Naive thymus-derived CD8-positive, alpha-beta T cell (primary cell): ENCODE data around the gene OR10A3. TPM values are rescaled to one million over a fixed set of nuclear protein-coding genes. Genes with fewer than 3 reads are reported as not detected.
"Not testable (repeated sequence)": the region's sequence is repeated elsewhere in the genome, so short reads cannot be mapped to it uniquely, and the experiment has no call there.

ENCODE experiments used
- ATAC-seq, 2 donors: fragments of 150-1000 bp; cut with Tn5 transposase in 1 of 2; sonication (Bioruptor Pico), chemical (Tn5 transposase) in 1 of 2; 1 replicate in 1 of 2; 2 replicates in 1 of 2; pipeline ENCODE4 v1.10.0; 2021; ENCODE audit warnings: mild to moderate bottlenecking in 2 of 2, moderate library complexity in 2 of 2
- POLR2A ChIA-PET: fragments of 350-600 bp; sonication (Branson Sonifier 250); formaldehyde crosslinking; loops from one replicate; lab custom pipeline; 2021; ENCODE audit warnings: antibody characterized with exemption; lab: Charles Lee
- DNase-seq, 10 donors: peaks; one replicate each; pipeline versions ENCODE4 v3.0.0 to v3.0.0-alpha.2; 2020 to 2022
- H3K27ac Mint-ChIP-seq, 10 donors: one replicate each; pipeline ENCODE4 v1.8.0; 2020 to 2022; ENCODE audit warnings: mild to moderate bottlenecking in 10 of 10, mixed read lengths in 10 of 10, moderate library complexity in 4 of 10, inconsistent platforms in 1 of 10
- H3K27me3 Mint-ChIP-seq, 5 donors: one replicate each; pipeline ENCODE4 v1.8.0; 2021 to 2022; ENCODE audit warnings: mixed read lengths in 5 of 5
- H3K36me3 Mint-ChIP-seq, 3 donors: one replicate each; pipeline ENCODE4 v1.8.0; 2020 to 2022; ENCODE audit warnings: mixed read lengths in 3 of 3, mild to moderate bottlenecking in 2 of 3, inconsistent platforms in 1 of 3
- H3K4me1 Mint-ChIP-seq, 4 donors: one replicate each; pipeline ENCODE4 v1.8.0; 2021 to 2022; ENCODE audit warnings: mixed read lengths in 4 of 4
- H3K4me3 Mint-ChIP-seq, 10 donors: one replicate each; pipeline ENCODE4 v1.8.0; 2020 to 2022; ENCODE audit warnings: mild to moderate bottlenecking in 10 of 10, mixed read lengths in 10 of 10, moderate library complexity in 6 of 10, inconsistent platforms in 1 of 10
- H3K9me3 Mint-ChIP-seq, 9 donors: one replicate each; pipeline ENCODE4 v1.8.0; 2020 to 2022; ENCODE audit warnings: mixed read lengths in 9 of 9, mild to moderate bottlenecking in 3 of 9, inconsistent platforms in 1 of 9, moderate library complexity in 1 of 9
- polyA plus RNA-seq, 3 donors: library from polyadenylated mRNA; unstranded; fragments of 300-500 nt; fragmentation: Illumina TruSeq; gene quantifications; one replicate each; pipeline ENCODE4 v1.2.3, GENCODE V29; 2021
- total RNA-seq, 8 experiments: library from RNA in 2 of 8; stranded (reverse) in 2 of 8; gene quantifications; one replicate each; pipeline ENCODE4 v1.2.3 and lab custom pipeline; 2021 to 2026

Gene OR10A3
- total RNA-seq (not detected), polyA plus RNA-seq (not detected), total RNA-seq (lab: John Stamatoyannopoulos, UW) (0 to 0.06 (median 0) reads per million in 6 experiments)

- no peaks in the 10 kb centered on the region for H3K4me1 Mint-ChIP-seq
- no peak for DNase-seq
- H3K27ac Mint-ChIP-seq = no peak within 1 kb of the TSS
- H3K27me3 Mint-ChIP-seq = peaks cover 8 to 25% (median 16%) of the 10 kb centered on the region in 5 donors
- no peak for ATAC-seq
- POLR2A ChIA-PET = no interaction called here
- no peak within 1 kb of the TSS for H3K4me3 Mint-ChIP-seq
- H3K36me3 Mint-ChIP-seq = peaks cover 0 to 26% (median 0%) of the 10 kb centered on the region in 3 donors
- H3K9me3 Mint-ChIP-seq = peaks cover 13 to 39% (median 20%) of the 10 kb centered on the region in 9 donors
Measured at GRCh38 chr11:7941608-7942007, at the start of gene OR10A3. Gene OR10A3, minus strand, starts transcription at chr11:7941708. Its CDS starts 2,188 bp downstream, at chr11:7939520.

- POLR2A ChIA-PET = interaction anchor here (0.8 to 1.9 kb wide), 8 partner anchors 9 to 1473 kb away, joined by 3 to 5 read pairs (median 3); partner anchors contain the start of genes RIC3, RPL27A, TRIM66 and ZNF143
- Mint-ChIP-seq H3K4me1 (peaks cover 24 to 59% (median 54%) of the 10 kb centered on the region in 4 donors), H3K4me3 (peak overlapping the region; percentile 87 to 100 (median 96)), H3K27ac (peak overlapping the region; percentile 33 to 98 (median 97)), H3K36me3 (peaks cover 0 to 38% (median 4%) of the 10 kb centered on the region in 3 donors)
- not testable (repeated sequence) for H3K9me3 Mint-ChIP-seq, H3K27me3 Mint-ChIP-seq, DNase-seq
- peak in 1 of 2 donors; percentile 15 for ATAC-seq
Measured at GRCh38 chr11:7987560-7987883, 46.0 kb upstream of the OR10A3 start.

GRCh38 chr11:7986768-7987559, 45.5 kb upstream of the OR10A3 start, which contains the start of gene EIF3F:
Gene EIF3F, plus strand, starts transcription at chr11:7987337. Its CDS starts 16 bp downstream, at chr11:7987353.
- H3K4me3 Mint-ChIP-seq = peak within 1 kb of the TSS; percentile 87 to 100 (median 96)
- peak within 1 kb of the TSS; percentile 94 to 100 (median 98) for H3K27ac Mint-ChIP-seq
- H3K4me1 Mint-ChIP-seq = peaks cover 23 to 57% (median 54%) of the 10 kb centered on the region in 4 donors
- POLR2A ChIA-PET = interaction anchor here (0.8 to 1.9 kb wide), 9 partner anchors 10 to 1474 kb away, joined by 3 to 5 read pairs (median 3); partner anchors contain the start of genes RIC3, RPL27A, TRIM66 and ZNF143
- H3K9me3 Mint-ChIP-seq = no peaks in the 10 kb centered on the region
- ATAC-seq = peak; percentile 97 to 98
- H3K36me3 Mint-ChIP-seq = peaks cover 0 to 32% (median 4%) of the 10 kb centered on the region in 3 donors
- H3K27me3 Mint-ChIP-seq = no peaks in the 10 kb centered on the region
- peak; percentile 67 to 97 (median 94) for DNase-seq

- no peak overlapping the region for H3K27ac Mint-ChIP-seq
- POLR2A ChIA-PET = no interaction called here
- no peaks in the 10 kb centered on the region for H3K9me3 Mint-ChIP-seq
Measured at GRCh38 chr11:7983832-7984590, 42.5 kb upstream of the OR10A3 start.

GRCh38 chr11:7982582-7983119, 41.1 kb upstream of the OR10A3 start:
- no peak for ATAC-seq
- POLR2A ChIA-PET = no interaction called here
- peaks cover 6 to 22% (median 17%) of the 10 kb centered on the region in 4 donors for H3K4me1 Mint-ChIP-seq

More at GRCh38 chr11:7983832-7984590, 42.5 kb upstream of the OR10A3 start:
- Mint-ChIP-seq H3K4me3 (no peak overlapping the region), H3K27me3 (peaks cover 0 to 1% (median 0%) of the 10 kb centered on the region in 5 donors), H3K36me3 (peaks cover 0 to 4% (median 4%) of the 10 kb centered on the region in 3 donors), H3K4me1 (peaks cover 13 to 36% (median 30%) of the 10 kb centered on the region in 4 donors)
- ATAC-seq (no peak), DNase-seq (no peak)

GRCh38 chr11:7981619-7982157, 40.2 kb upstream of the OR10A3 start:
- Mint-ChIP-seq H3K4me3 (no peak overlapping the region), H3K36me3 (no peaks in the 10 kb centered on the region), H3K4me1 (peaks cover 3 to 18% (median 10%) of the 10 kb centered on the region in 4 donors), H3K27me3 (peaks cover 0 to 2% (median 0%) of the 10 kb centered on the region in 5 donors), H3K9me3 (no peaks in the 10 kb centered on the region), H3K27ac (no peak overlapping the region)
- ATAC-seq = no peak
- POLR2A ChIA-PET = no interaction called here
- DNase-seq = no peak

More at GRCh38 chr11:7982582-7983119, 41.1 kb upstream of the OR10A3 start:
- H3K4me3 Mint-ChIP-seq = no peak overlapping the region
- peaks cover 0 to 2% (median 0%) of the 10 kb centered on the region in 3 donors for H3K36me3 Mint-ChIP-seq
- no peak for DNase-seq
- H3K27me3 Mint-ChIP-seq = peaks cover 0 to 1% (median 0%) of the 10 kb centered on the region in 5 donors
- H3K27ac Mint-ChIP-seq = no peak overlapping the region
- no peaks in the 10 kb centered on the region for H3K9me3 Mint-ChIP-seq

- Mint-ChIP-seq H3K27me3 (peaks cover 2 to 8% (median 6%) of the 10 kb centered on the region in 5 donors), H3K9me3 (no peaks in the 10 kb centered on the region), H3K4me3 (peak overlapping the region in 1 of 10 donors; percentile 22), H3K27ac (no peak overlapping the region), H3K4me1 (no peaks in the 10 kb centered on the region), H3K36me3 (no peaks in the 10 kb centered on the region)
- ATAC-seq = no peak
- POLR2A ChIA-PET = no interaction called here
- DNase-seq = no peak
Measured at GRCh38 chr11:7977232-7977917, 35.9 kb upstream of the OR10A3 start.

GRCh38 chr11:7974668-7975067, 33.2 kb upstream of the OR10A3 start:
- POLR2A ChIA-PET = interaction anchor here (0.7 kb wide), 1 partner anchor 433 kb away, joined by 4 read pairs; no protein-coding TSS in a partner anchor
- Mint-ChIP-seq H3K4me1 (no peaks in the 10 kb centered on the region), H3K27me3 (peaks cover 2 to 12% (median 8%) of the 10 kb centered on the region in 5 donors), H3K27ac (peak overlapping the region in 1 of 10 donors; percentile 24), H3K4me3 (no peak overlapping the region), H3K9me3 (no peaks in the 10 kb centered on the region), H3K36me3 (no peaks in the 10 kb centered on the region)
- DNase-seq (no peak), ATAC-seq (no peak)

- POLR2A ChIA-PET = no interaction called here
- Mint-ChIP-seq H3K4me3 (no peak overlapping the region), H3K27me3 (peaks cover 4 to 20% (median 16%) of the 10 kb centered on the region in 5 donors), H3K27ac (no peak overlapping the region), H3K4me1 (no peaks in the 10 kb centered on the region), H3K9me3 (no peaks in the 10 kb centered on the region), H3K36me3 (no peaks in the 10 kb centered on the region)
- DNase-seq = no peak
- no peak for ATAC-seq
Measured at GRCh38 chr11:7973011-7973410, 31.5 kb upstream of the OR10A3 start.

GRCh38 chr11:7971846-7972245, 30.3 kb upstream of the OR10A3 start:
- POLR2A ChIA-PET = no interaction called here
- Mint-ChIP-seq H3K27me3 (peaks cover 5 to 27% (median 15%) of the 10 kb centered on the region in 5 donors), H3K4me1 (no peaks in the 10 kb centered on the region), H3K27ac (no peak overlapping the region), H3K4me3 (no peak overlapping the region), H3K36me3 (no peaks in the 10 kb centered on the region), H3K9me3 (no peaks in the 10 kb centered on the region)
- no peak for DNase-seq
- no peak for ATAC-seq

- Mint-ChIP-seq H3K36me3 (no peaks in the 10 kb centered on the region), H3K4me1 (no peaks in the 10 kb centered on the region), H3K9me3 (no peaks in the 10 kb centered on the region), H3K27ac (no peak overlapping the region), H3K27me3 (peaks cover 7 to 30% (median 21%) of the 10 kb centered on the region in 5 donors), H3K4me3 (no peak overlapping the region)
- POLR2A ChIA-PET = no interaction called here
- no peak for ATAC-seq
- no peak for DNase-seq
Measured at GRCh38 chr11:7969756-7970646, 28.5 kb upstream of the OR10A3 start.
